Activated CD4-positive, alpha-beta T cell treated with anti-CD3 and anti-CD28 coated beads for 36 hours (primary cell): ENCODE results near the gene KHDRBS1. TPM values are rescaled to one million over a fixed set of nuclear protein-coding genes. Genes with fewer than 3 reads are reported as not detected.

Experiments used
- ATAC-seq: fragments of 200-7000 bp; cut with Tn5 transposase; one replicate; pipeline ENCODE4 v1.10.0; 2021; ENCODE audit warnings: mild to moderate bottlenecking, moderate library complexity
- CTCF ChIA-PET: fragments of 350-600 bp; sonication (Branson Sonifier 250); formaldehyde crosslinking; loops from one replicate; lab custom pipeline; 2021; ENCODE audit warnings: antibody characterized with exemption; lab: Charles Lee
- POLR2A ChIA-PET: fragments of 350-600 bp; sonication (Branson Sonifier 250); formaldehyde crosslinking; loops from one replicate; lab custom pipeline; 2021; ENCODE audit warnings: antibody characterized with exemption, inconsistent platforms; lab: Charles Lee
- DNase-seq: peaks from one replicate; pipeline ENCODE4 v3.0.0-alpha.2; 2020
- H3K27ac Mint-ChIP-seq: one replicate; pipeline ENCODE4 v1.8.0; 2021; ENCODE audit warnings: mixed read lengths
- H3K27me3 Mint-ChIP-seq: one replicate; pipeline ENCODE4 v1.8.0; 2021; ENCODE audit warnings: mixed read lengths
- H3K36me3 Mint-ChIP-seq: one replicate; pipeline ENCODE4 v1.8.0; 2021; ENCODE audit warnings: low read depth, mixed read lengths
- H3K4me1 Mint-ChIP-seq: one replicate; pipeline ENCODE4 v1.8.0; 2021; ENCODE audit warnings: mixed read lengths
- H3K4me3 Mint-ChIP-seq: one replicate; pipeline ENCODE4 v1.8.0; 2021; ENCODE audit warnings: mild to moderate bottlenecking, moderate library complexity, mixed read lengths
- H3K9me3 Mint-ChIP-seq: one replicate; pipeline ENCODE4 v1.8.0; 2021; ENCODE audit warnings: low read depth, mixed read lengths
- intact Hi-C, 2 experiments: fragments of 100-400 bp; cut with DNase I in 1 of 2; cut with micrococcal nuclease in 1 of 2; formaldehyde crosslinking; loops; one replicate each; pipeline versions ENCODE4 v1.14.2 to v1.15.1; 2022 to 2024; cut with DNase I, micrococcal nuclease
- total RNA-seq, 2 experiments: library from RNA; stranded (reverse); gene quantifications; one replicate each; pipeline ENCODE4 v1.2.3, GENCODE V29; 2021

Gene KHDRBS1
- total RNA-seq, 2 experiments from 2014 or later, result 198 to 206 TPM

DNA sequence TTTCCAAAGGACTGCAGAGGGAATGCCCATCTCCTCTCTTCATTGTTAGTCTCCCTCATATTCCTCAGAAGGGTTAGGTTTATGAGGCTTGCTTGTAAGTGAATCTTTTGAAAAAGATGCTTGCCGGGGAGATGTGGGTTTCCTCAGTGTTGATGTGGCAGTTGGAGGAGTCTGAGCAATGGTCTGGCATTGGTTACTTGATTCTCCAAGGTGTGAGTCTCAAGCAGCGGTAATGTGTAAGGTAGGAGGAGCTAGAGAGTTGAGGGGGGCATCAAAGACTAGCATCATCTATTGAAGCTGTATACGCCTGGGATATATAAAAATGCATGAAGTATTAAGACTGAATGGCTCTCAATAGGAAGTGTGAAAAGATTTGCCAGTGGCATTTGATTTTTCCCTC, 21.5 kb downstream of the KHDRBS1 start:
- peaks cover 71% of the 10 kb centered on the region for H3K36me3 Mint-ChIP-seq

DNA sequence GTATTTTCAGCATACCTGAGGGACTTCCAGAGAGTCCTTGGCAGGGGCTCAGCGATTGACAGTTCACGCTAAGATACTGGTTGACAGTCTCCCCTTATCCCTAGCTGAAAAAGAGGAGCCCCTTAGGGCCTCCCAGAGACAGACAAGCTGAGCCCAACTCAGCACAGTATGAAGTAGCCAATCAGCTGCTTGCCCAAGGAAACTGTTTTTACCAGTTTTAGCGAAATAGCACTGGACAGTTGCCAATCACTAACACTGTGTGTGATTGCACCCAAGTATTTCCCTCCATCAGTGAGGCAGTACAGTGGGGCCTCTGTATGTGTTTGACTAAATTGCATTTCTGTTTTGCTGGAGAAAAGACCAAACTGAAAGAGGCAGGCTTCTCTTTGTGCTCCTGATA, 27.0 kb downstream of the KHDRBS1 start:
- Mint-ChIP-seq H3K9me3 (no peaks in the 10 kb centered on the region), H3K36me3 (peaks cover 64% of the 10 kb centered on the region), H3K4me1 (peaks cover 2% of the 10 kb centered on the region), H3K27me3 (no peaks in the 10 kb centered on the region), H3K4me3 (no peak overlapping the region), H3K27ac (no peak overlapping the region)
- intact Hi-C loops, result loop anchor here in 1 of 2 experiments (10.0 kb wide), 1 partner anchor 64 kb away; the partner anchor contains the start of gene KPNA6
- CTCF ChIA-PET, result interaction anchor here (0.6 to 1.4 kb wide), 3 partner anchors 22 to 38 kb away, joined by 3 to 4 read pairs (median 3); no protein-coding TSS in a partner anchor
- POLR2A ChIA-PET, result no interaction called here
- DNase-seq, result no peak
- ATAC-seq, result no peak

More for the DNA sequence above, 21.5 kb downstream of the KHDRBS1 start:
- peaks cover 11% of the 10 kb centered on the region for H3K4me1 Mint-ChIP-seq
- no peak overlapping the region for H3K4me3 Mint-ChIP-seq
- POLR2A ChIA-PET, result interaction anchor here (0.7 kb wide), 1 partner anchor 99 kb away, joined by 7 read pairs; no protein-coding TSS in a partner anchor
- peak overlapping the region; percentile 49 for H3K27ac Mint-ChIP-seq
- H3K27me3 Mint-ChIP-seq, result no peaks in the 10 kb centered on the region
- no peaks in the 10 kb centered on the region for H3K9me3 Mint-ChIP-seq
- no peak for ATAC-seq
- intact Hi-C loops, result no loop called here
- CTCF ChIA-PET, result interaction anchor here (0.6 to 0.9 kb wide), 2 partner anchors 76 to 211 kb away, joined by 3 to 5 read pairs; no protein-coding TSS in a partner anchor
- DNase-seq, result no peak

DNA sequence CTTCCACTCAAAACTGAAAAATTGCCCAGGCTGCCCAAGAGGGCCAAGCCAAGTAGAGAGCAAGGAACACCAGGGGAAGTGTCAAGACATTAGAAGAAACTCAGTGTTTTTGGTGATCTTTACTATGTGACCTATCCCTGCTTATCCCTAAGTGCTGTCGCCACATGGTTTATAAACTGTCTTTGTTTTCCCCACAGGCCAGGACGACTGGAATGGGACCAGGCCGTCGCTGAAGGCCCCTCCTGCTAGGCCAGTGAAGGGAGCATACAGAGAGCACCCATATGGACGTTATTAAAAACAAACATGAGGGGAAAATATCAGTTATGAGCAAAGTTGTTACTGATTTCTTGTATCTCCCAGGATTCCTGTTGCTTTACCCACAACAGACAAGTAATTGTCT, 28.7 kb downstream of the KHDRBS1 start:
- intact Hi-C loops, result loop anchor here in 1 of 2 experiments (10.0 kb wide), 1 partner anchor 62 kb away; the partner anchor contains the start of gene KPNA6
- H3K27me3 Mint-ChIP-seq, result no peaks in the 10 kb centered on the region
- POLR2A ChIA-PET, result no interaction called here
- no peaks in the 10 kb centered on the region for H3K4me1 Mint-ChIP-seq
- DNase-seq (no peak), ATAC-seq (no peak)
- H3K36me3 Mint-ChIP-seq, result peaks cover 64% of the 10 kb centered on the region
- no peaks in the 10 kb centered on the region for H3K9me3 Mint-ChIP-seq
- CTCF ChIA-PET, result interaction anchor here (1.0 kb wide), 1 partner anchor 13 kb away, joined by 3 read pairs; no protein-coding TSS in a partner anchor
- H3K27ac Mint-ChIP-seq, result no peak overlapping the region
- H3K4me3 Mint-ChIP-seq, result no peak overlapping the region

DNA sequence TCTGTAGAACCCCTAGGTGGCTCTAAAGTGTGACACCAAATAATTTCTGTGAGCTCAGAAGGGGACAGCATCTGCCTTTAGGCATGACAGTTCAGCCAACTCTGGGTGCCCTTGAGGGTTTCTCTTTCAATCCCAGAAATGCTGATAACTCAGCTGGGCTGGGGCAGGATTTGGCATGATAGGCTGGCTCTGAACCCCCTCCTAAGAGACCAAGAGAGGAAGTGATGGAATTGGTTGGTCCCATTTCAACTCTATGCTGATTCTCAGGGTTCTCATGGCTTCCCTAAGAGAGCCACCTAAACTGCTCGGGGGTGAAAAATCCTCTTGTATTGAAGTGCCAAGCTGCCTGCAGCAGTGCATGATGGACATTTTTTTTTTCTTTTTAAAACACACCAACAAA, 30.6 kb downstream of the KHDRBS1 start:
- H3K27me3 Mint-ChIP-seq, result no peaks in the 10 kb centered on the region
- POLR2A ChIA-PET, result no interaction called here
- H3K36me3 Mint-ChIP-seq, result peaks cover 57% of the 10 kb centered on the region
- DNase-seq (no peak), ATAC-seq (no peak)
- no peak overlapping the region for H3K27ac Mint-ChIP-seq
- intact Hi-C loops, result loop anchor here in 1 of 2 experiments (10.0 kb wide), 1 partner anchor 61 kb away; the partner anchor contains the start of gene KPNA6
- CTCF ChIA-PET, result interaction anchor here (0.6 to 1.8 kb wide), 3 partner anchors 14 to 40 kb away, joined by 3 to 4 read pairs (median 3); no protein-coding TSS in a partner anchor
- no peaks in the 10 kb centered on the region for H3K9me3 Mint-ChIP-seq
- no peaks in the 10 kb centered on the region for H3K4me1 Mint-ChIP-seq
- no peak overlapping the region for H3K4me3 Mint-ChIP-seq

DNA sequence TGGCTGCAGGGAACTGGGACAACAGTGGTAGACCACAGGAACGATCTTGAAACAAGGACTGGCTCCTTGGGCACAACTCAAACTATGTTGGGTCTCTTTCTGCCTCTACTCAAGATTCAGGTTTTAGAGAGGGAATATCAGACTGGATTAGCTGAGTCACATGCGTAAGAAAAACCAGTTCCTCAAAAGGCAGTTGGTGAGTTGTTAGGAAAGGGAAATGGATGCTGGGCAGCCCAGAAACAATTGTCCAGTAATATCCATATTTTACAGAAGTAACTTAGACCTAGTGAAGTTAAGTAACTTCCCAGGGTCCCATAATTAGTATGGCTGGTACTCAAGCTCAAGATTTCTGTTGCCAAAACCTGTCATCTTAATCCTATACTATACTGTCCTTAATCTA, 32.1 kb downstream of the KHDRBS1 start:
- intact Hi-C loops, result loop anchor here in 1 of 2 experiments (10.0 kb wide), 1 partner anchor 59 kb away; the partner anchor contains the start of gene KPNA6
- Mint-ChIP-seq H3K4me1 (peaks cover 4% of the 10 kb centered on the region), H3K9me3 (no peaks in the 10 kb centered on the region), H3K27me3 (no peaks in the 10 kb centered on the region), H3K27ac (no peak overlapping the region), H3K36me3 (peaks cover 45% of the 10 kb centered on the region), H3K4me3 (no peak overlapping the region)
- POLR2A ChIA-PET, result interaction anchor here (0.6 kb wide), 1 partner anchor 338 kb away, joined by 3 read pairs; no protein-coding TSS in a partner anchor
- DNase-seq (no peak), ATAC-seq (no peak)
- CTCF ChIA-PET, result interaction anchor here (1.5 kb wide), 1 partner anchor 10 kb away, joined by 3 read pairs; no protein-coding TSS in a partner anchor

DNA sequence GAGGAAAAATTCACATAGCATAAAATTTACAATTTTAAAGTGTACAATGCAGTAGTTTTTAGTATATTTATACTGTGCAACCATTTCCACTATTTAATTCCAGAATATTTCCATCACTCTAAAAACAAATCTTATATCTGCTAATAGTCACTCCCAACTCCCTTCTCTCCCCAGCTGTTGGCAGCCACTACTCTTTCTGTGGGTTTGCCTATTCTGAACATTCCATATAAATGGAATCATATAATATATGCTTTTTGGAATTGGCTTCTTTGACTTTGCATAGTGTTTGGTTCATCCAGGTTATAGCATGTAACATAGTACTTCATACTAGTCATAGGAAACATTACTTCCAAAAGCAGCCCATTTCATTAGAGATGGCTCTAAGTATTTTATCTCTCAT, 34.0 kb downstream of the KHDRBS1 start:
- H3K4me1 Mint-ChIP-seq, result peaks cover 4% of the 10 kb centered on the region
- ATAC-seq, result no peak
- no peak for DNase-seq
- intact Hi-C loops, result loop anchor here in 1 of 2 experiments (10.0 kb wide), 1 partner anchor 57 kb away; the partner anchor contains the start of gene KPNA6
- CTCF ChIA-PET, result interaction anchor here (0.8 to 1.5 kb wide), 3 partner anchors 11 to 17 kb away, joined by 3 to 6 read pairs (median 4); no protein-coding TSS in a partner anchor
- H3K36me3 Mint-ChIP-seq, result peaks cover 44% of the 10 kb centered on the region
- POLR2A ChIA-PET, result no interaction called here
- no peaks in the 10 kb centered on the region for H3K27me3 Mint-ChIP-seq
- H3K27ac Mint-ChIP-seq, result no peak overlapping the region
- H3K9me3 Mint-ChIP-seq, result no peaks in the 10 kb centered on the region
- H3K4me3 Mint-ChIP-seq, result no peak overlapping the region

DNA sequence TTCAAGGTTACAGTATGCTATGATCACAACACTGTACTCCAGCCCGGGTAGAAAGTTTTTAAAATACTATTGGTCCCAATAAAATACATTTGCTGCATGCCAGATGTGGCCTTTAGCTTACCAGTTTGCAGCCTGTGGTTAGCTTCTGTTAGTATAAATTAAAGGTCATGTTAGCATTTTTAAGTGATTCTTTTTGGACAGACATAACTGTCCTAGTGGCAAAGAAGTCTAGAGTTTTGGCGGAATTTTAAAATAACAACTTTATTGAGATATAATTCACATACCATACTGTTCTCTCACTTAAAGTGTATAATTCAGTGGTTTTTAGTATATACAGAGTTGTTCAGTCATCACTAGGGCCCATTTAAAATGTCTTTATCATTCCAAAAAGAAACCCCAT, 34.8 kb downstream of the KHDRBS1 start:
- no peak overlapping the region for H3K4me3 Mint-ChIP-seq
- peaks cover 41% of the 10 kb centered on the region for H3K36me3 Mint-ChIP-seq
- ChIA-PET CTCF (interaction anchor here (0.8 to 1.5 kb wide), 3 partner anchors 12 to 17 kb away, joined by 3 to 6 read pairs (median 4); no protein-coding TSS in a partner anchor), POLR2A (no interaction called here)
- ATAC-seq (no peak), DNase-seq (no peak)
- H3K4me1 Mint-ChIP-seq, result peaks cover 4% of the 10 kb centered on the region
- no peak overlapping the region for H3K27ac Mint-ChIP-seq
- H3K27me3 Mint-ChIP-seq, result no peaks in the 10 kb centered on the region
- H3K9me3 Mint-ChIP-seq, result no peaks in the 10 kb centered on the region
- intact Hi-C loops, result loop anchor here in 1 of 2 experiments (10.0 kb wide), 1 partner anchor 56 kb away; the partner anchor contains the start of gene KPNA6

DNA sequence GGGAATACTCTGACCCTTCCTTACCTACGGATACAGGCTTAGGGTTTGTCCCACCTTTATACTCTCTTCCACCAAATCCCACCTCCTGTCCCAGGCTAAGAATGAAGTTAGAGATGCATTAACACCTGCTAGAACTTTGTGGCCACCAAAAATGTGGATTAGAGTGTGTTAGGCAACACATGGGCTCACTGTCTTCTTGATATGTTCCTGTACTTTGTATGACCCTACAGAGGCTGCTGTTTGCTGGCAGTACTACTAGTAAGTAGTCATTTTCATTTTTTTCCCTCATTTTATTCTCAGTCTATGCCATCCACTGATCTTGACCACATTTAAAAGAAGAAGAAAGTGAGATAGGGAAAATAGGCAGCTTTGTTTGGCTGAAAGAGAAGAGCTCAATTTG, 38.0 kb downstream of the KHDRBS1 start:
- no peaks in the 10 kb centered on the region for H3K9me3 Mint-ChIP-seq
- ChIA-PET POLR2A (no interaction called here), CTCF (interaction anchor here (0.6 to 2.7 kb wide), 3 partner anchors 11 to 82 kb away, joined by 3 to 7 read pairs (median 5); no protein-coding TSS in a partner anchor)
- ATAC-seq, result no peak
- H3K36me3 Mint-ChIP-seq, result peaks cover 31% of the 10 kb centered on the region
- H3K27ac Mint-ChIP-seq, result peak overlapping the region; percentile 27
- intact Hi-C loops, result no loop called here
- no peak overlapping the region for H3K4me3 Mint-ChIP-seq
- H3K4me1 Mint-ChIP-seq, result peaks cover 4% of the 10 kb centered on the region
- H3K27me3 Mint-ChIP-seq, result no peaks in the 10 kb centered on the region
- DNase-seq, result no peak

DNA sequence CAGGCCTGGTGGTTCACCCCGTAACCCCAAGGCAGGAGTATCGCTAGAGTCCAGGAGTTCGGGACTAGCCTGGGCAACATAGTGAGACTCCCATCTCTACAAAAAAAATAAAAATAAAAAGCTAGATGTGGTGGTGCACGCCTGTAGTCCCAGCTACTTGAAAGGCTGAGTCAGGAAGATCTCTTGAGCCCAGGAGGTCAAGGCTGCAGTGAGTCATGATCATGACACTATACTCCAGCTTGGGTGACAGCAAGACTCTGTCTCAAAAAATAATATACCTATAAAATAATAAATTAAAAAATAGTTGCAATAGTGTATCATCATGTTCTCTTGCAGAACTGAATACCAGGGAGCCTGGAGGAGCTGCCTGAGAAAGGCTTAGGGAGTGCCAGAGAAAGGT, 39.2 kb downstream of the KHDRBS1 start:
- intact Hi-C loops, result no loop called here
- H3K9me3 Mint-ChIP-seq, result no peaks in the 10 kb centered on the region
- no peaks in the 10 kb centered on the region for H3K27me3 Mint-ChIP-seq
- peaks cover 4% of the 10 kb centered on the region for H3K4me1 Mint-ChIP-seq
- peaks cover 31% of the 10 kb centered on the region for H3K36me3 Mint-ChIP-seq
- POLR2A ChIA-PET, result interaction anchor here (0.6 kb wide), 1 partner anchor 774 kb away, joined by 7 read pairs; no protein-coding TSS in a partner anchor
- no peak for DNase-seq
- no peak overlapping the region for H3K4me3 Mint-ChIP-seq
- no peak overlapping the region for H3K27ac Mint-ChIP-seq
- CTCF ChIA-PET, result interaction anchor here (0.8 kb wide), 2 partner anchors 10 to 13 kb away, joined by 3 to 4 read pairs; no protein-coding TSS in a partner anchor
- ATAC-seq, result no peak

DNA sequence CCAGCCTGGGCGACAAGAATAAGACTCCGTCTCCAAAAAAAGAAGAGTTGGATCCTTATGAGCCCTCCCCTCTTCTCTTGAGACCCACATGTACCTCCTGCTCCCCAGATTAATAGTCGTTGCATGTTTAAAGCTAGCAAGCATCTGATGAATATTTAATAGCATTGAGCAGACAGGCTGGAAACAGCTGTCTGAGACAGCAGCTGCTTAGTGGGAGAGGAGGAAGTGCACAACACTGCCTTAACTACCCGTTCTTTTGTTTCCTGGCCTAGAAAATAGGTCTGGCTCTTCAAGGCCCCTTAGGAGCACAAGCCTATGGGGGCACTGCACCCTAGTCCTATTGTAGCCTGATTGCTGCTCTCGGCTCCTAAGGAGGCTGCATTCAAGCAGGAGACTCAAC, 41.7 kb downstream of the KHDRBS1 start:
- ChIA-PET CTCF (interaction anchor here (0.7 to 1.1 kb wide), 4 partner anchors 8 to 54 kb away, joined by 3 to 4 read pairs (median 3); no protein-coding TSS in a partner anchor), POLR2A (interaction anchor here (0.6 to 0.7 kb wide), 3 partner anchors 26 to 312 kb away, joined by 3 to 5 read pairs (median 3); no protein-coding TSS in a partner anchor)

DNA sequence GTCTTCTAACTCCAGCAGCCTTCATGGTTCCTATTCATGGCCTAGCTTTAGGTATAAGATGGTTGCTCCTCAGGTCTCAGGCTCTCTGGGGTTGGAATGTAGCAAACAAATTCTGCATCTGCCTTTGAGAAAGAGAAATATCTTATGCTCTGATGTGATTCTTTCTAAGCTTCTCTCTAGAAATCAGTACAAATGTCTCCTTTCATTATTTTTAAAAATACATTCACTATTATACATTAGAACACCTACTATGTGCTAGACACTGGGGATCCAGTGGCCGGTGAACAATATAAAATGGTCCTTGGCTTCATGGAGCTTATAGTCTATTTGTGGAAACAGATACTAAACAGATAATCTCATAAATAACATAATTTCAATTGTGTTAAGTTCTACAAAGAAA, 42.9 kb downstream of the KHDRBS1 start:
- Mint-ChIP-seq H3K27ac (no peak overlapping the region), H3K4me1 (no peaks in the 10 kb centered on the region), H3K9me3 (no peaks in the 10 kb centered on the region), H3K4me3 (no peak overlapping the region), H3K27me3 (no peaks in the 10 kb centered on the region), H3K36me3 (peaks cover 31% of the 10 kb centered on the region)
- intact Hi-C loops, result no loop called here
- ChIA-PET CTCF (interaction anchor here (1.0 kb wide), 1 partner anchor 16 kb away, joined by 3 read pairs; the partner anchor contains the start of gene TMEM39B), POLR2A (no interaction called here)
- DNase-seq (no peak), ATAC-seq (no peak)

More for the DNA sequence above, 41.7 kb downstream of the KHDRBS1 start:
- peaks cover 33% of the 10 kb centered on the region for H3K36me3 Mint-ChIP-seq
- intact Hi-C loops, result no loop called here
- no peaks in the 10 kb centered on the region for H3K27me3 Mint-ChIP-seq
- no peak overlapping the region for H3K27ac Mint-ChIP-seq
- H3K4me1 Mint-ChIP-seq, result no peaks in the 10 kb centered on the region
- ATAC-seq, result no peak
- no peak for DNase-seq
- no peak overlapping the region for H3K4me3 Mint-ChIP-seq
- no peaks in the 10 kb centered on the region for H3K9me3 Mint-ChIP-seq
